Measurements from ENCODE around the gene ALG2.
"Not testable (repeated sequence)": the region's sequence is repeated elsewhere in the genome, so short reads cannot be mapped to it uniquely, and the experiment has no call there.

DNA sequence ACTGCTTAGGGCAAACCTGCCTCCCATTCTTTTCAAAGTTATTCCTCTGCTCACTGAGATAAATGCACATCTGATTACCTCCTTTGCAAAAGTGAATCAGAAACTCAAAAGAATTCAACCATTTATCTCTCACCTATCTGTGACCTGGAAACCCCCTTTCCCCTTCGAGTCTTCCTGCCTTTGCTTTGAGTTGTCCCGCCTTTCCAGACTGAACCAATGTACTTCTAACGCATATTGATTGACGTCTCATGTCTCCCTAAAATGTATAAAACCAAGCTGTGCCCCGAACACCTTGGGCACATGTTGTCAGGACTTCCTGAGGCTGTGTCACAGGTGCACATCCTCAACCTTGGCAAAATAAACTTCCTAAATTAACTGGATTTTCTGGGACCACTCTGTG is 25.3 kb downstream of the ALG2 start:
- TF ChIP-seq POLR2A (IDR thresholded peaks at IDR 0.05); EP300 (IDR thresholded peaks at IDR 0.05; ENCODE audit: low read depth); POLR2AphosphoS5 (IDR thresholded peaks at IDR 0.05): not testable (repeated sequence)
- TF ChIP-seq, protein P1, sequence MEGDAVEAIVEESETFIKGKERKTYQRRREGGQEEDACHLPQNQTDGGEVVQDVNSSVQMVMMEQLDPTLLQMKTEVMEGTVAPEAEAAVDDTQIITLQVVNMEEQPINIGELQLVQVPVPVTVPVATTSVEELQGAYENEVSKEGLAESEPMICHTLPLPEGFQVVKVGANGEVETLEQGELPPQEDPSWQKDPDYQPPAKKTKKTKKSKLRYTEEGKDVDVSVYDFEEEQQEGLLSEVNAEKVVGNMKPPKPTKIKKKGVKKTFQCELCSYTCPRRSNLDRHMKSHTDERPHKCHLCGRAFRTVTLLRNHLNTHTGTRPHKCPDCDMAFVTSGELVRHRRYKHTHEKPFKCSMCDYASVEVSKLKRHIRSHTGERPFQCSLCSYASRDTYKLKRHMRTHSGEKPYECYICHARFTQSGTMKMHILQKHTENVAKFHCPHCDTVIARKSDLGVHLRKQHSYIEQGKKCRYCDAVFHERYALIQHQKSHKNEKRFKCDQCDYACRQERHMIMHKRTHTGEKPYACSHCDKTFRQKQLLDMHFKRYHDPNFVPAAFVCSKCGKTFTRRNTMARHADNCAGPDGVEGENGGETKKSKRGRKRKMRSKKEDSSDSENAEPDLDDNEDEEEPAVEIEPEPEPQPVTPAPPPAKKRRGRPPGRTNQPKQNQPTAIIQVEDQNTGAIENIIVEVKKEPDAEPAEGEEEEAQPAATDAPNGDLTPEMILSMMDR (IDR thresholded peaks at IDR 0.05): not testable (repeated sequence)
